CD4-positive, alpha-beta T cell treated with Interleukin-17A for 1 hour (primary cell): ENCODE results near the gene ATXN2.
"Not testable (repeated sequence)": the region's sequence is repeated elsewhere in the genome, so short reads cannot be mapped to it uniquely, and the experiment has no call there.

Source experiments
- DNase-seq: peaks from one replicate; pipeline ENCODE4 v3.0.0-alpha.2; 2020

The ATXN2 gene

GRCh38 chr12:111413442-111414086 is 185.6 kb downstream of the ATXN2 start:
- no peak for DNase-seq

DNA sequence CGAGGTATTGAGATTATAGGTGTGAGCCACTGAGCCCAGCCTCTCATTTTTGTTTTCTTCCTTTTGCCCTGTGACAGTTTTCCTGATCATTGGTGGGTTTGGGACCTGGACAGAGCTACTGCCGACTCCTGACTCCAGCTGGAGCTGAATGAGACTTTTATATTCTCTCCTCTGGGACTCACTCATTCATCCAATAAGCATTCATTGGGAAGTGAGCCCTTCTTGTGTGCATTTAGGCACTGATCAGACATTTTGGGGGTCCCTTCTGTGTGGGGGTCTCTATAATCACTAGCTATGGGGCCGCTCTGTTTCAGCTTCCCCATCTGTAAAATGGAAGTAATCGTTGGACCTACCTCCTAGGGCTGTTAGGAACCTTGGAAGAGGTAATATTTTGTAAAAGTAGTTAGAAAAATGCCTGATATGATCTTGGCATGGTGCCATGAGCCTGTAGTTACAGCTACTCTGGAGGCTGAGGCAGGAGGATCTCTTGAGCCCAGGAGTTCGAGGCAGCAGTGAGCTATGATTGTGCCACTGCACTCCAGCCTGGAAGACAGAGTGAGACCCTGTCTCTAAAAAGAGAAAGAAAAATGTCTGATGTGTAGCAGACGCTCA is 186.2 kb downstream of the ATXN2 start:
- no peak for DNase-seq

- DNase-seq = no peak
Measured at GRCh38 chr12:111412007-111412829, 186.9 kb downstream of the ATXN2 start.

GRCh38 chr12:111411185-111411764 is 187.8 kb downstream of the ATXN2 start:
- peak; percentile 46 for DNase-seq

DNA sequence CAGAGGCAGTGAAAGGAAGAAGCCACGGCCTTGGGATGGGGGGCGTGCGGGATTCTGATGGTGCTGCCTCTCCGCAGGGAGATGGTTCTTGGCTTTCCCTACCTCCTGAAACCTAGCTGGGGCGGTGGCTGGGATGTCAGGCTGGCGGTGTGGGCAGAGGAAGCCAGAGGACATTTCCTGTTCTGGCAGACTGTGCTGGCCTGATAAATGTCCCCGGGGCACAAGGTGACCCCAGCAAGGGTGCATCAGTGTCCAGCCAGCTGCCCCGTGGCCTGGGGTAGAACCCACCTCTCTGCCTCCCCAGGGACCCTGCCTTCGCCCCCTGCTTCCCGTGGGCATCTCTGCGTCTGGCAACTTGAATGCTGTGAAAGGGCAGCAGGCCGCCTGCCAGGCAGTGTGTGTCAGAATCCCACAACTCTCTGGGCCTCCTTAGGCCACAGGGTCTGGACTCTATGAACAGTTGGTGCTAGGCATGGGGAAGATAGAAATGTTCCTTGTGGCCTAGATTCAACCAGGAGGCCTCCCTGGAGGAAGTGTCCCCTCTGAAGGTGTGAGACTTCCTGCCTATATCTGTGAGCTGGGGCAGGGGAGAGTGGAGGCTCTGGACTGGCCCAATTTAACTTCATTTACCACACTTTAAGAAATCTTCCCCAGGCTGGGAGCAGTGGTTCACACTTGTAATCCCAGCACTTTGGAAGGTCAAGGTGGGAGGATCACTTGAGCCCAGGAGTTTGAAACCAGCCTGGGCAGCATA is 188.5 kb downstream of the ATXN2 start:
- DNase-seq = no peak

DNA sequence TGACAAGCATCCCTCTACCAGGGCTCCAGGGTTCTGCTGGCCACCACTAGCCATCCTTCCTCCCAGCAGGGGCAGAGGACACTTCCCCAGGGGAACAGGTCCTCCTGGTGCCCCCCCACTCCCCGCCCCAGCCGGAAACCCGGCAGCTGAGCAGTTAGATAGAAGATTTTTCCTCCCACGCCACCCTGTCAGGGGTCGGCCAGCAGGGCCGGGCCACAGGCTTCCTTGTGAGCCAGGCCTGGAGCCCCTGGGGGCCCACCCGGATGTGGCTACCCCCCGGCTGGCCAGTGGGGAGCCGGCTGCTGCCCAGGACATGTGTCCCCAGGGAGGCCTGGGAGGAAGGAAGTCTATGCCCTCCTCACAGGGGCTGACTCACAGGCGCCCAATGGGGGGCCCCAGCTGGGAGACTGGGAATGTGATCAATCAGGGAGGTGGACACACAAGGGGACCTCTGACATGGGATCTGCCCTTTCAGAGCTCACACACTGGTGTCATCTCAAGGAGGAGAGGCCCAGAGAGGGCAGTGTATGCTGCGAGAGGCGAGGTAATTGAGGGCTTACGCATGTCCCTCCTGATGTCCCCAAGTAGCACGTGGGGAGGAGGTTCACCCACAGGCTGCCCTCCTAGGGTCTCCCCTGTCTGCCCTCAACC is 189.2 kb downstream of the ATXN2 start:
- peak; percentile 32 for DNase-seq

GRCh38 chr12:111409403-111409779 is 189.7 kb downstream of the ATXN2 start:
- no peak for DNase-seq

GRCh38 chr12:111408686-111409402 is 190.3 kb downstream of the ATXN2 start:
- no peak for DNase-seq

- DNase-seq = no peak
Measured at GRCh38 chr12:111408116-111408440, 191.0 kb downstream of the ATXN2 start.

GRCh38 chr12:111407377-111408115 is 191.6 kb downstream of the ATXN2 start:
- no peak for DNase-seq

DNA sequence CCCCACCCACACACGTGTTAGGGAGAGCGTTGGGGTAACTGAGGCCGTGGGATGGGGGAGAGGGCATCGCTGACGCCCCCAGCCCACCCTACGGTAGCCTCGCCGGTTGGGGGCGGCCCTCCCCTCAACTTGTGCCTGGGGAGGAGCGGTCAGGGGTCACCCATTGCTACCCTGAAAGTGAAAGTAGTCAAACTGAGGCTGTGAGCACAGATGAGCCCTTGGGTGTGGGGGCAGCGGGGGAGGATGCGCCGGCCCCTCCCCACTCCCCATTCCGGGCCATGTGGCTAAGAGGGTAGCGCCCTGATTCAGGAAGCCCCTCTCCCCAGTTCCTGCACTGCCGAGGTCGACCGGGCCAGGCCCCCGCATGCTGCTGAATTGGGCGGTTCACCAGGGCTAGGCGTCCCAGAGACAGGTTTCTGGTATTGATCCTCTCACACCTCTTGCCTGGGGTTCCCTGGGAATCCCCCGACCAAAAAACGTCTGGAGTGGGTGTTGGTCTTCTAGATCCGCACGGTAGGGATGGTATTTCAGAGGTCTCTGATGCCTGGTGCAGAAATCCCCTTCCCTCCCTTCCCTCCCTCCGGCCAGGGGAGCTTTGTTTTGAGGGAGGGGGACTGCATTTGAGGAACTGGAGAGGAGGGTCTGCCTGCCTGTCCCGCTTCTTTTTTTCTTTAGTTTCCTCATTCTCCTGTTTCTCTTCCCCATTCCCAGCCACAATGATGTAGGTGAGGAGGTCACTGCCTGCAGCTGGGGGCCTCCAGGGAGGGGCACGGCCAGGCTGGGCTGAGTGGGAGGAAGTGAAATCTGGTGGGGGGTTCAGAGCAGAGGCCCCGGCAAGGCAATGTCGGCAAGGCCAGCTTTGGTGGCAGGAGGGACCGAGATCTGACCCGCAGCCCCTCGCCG is 192.4 kb downstream of the ATXN2 start:
- peak; percentile 77 for DNase-seq

- DNase-seq = no peak
Measured at GRCh38 chr12:111405859-111406473, 193.1 kb downstream of the ATXN2 start, which contains the start of gene SH2B3. Gene SH2B3 (plus strand): TSS chr12:111405923. CDS start chr12:111418146, 12,223 bp downstream.

DNA sequence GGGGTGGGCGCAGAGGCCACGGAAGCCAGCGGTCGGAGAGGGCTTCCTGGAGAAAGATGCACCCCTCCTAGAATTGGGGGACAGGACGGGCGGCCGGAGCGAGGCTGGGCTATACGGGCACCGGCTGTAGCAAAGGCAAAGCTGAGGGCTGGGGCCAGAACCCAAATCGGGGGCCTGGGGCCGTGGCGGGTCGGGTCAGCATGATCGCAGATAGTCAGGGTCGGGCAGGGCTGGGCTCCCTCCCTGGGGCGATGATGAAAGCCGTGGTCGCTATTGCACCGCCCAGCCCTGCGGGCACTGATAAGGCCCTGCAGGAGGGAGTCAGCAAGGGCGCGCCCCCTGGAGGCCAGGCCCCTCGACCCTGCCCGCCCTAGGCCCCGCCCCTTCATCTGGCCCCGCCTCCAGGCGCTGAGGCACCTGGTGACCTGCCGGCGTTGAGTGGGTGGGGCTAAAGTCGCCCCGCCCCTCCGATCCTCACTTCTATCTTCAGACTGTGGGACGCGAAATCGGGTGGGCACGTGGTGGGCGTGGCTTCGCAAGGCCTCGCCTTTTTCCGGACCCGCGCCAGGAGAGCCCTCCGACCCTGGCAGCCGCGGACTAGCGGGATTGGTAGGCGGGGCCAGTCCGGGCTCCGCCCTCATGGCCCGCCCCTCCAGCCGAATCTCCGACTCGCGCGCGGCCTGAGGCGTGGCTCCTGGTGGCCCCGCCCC is 193.8 kb downstream of the ATXN2 start:
- DNase-seq = peak; percentile 98

DNA sequence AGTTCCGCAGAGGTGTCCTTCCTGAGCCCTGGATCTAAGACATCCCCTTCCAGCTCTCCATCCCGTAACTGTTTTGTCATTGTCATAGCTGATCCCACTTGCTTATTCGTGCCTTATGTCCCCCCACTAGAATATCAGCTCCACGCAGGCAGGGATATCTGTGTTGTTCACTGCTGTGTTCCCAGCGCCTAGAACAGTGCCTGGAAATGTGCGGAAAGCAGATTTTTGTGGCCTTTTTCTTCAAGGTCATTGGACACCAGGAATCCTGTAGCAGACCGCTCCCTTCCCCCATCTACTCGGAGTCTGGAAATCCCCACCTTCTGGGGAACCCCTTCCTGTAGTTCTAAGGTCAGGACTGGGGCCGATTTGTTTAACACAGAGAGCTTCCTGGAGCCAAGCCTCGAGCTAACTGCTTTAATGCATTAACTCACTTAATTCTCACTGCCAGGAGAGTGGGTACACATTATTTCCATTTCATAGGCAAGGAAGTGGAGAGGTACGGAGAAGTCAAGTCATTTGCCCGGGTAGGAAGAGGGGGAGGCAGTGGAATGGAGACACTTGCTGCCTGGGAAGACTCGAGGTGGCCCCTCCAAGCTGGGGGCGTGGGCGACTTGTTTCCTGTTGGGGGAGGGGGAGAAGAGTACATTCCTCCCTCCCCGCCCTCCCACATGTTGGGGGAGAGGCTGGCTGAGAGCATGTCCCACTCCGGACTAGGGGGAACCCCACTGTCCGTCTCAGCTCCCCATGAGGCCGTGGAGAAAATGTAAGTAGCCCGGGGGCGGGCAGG is 194.6 kb downstream of the ATXN2 start:
- peak; percentile 77 for DNase-seq

- not testable (repeated sequence) for DNase-seq
Measured at GRCh38 chr12:111402490-111402824, 196.7 kb downstream of the ATXN2 start.
